GM21528 (cell line): ENCODE results near the gene ABCC3.

Experiments used
- ATAC-seq: cut with Tn5 transposase; IDR thresholded peaks from one replicate; pipeline ENCODE4 v1.9.1; 2021; ENCODE audit warnings: mild to moderate bottlenecking, moderate library complexity; ENCODE audit not compliant: unreplicated experiment, low FRiP score

The ABCC3 gene

GRCh38 chr17:50634224-50634914, at the start of gene ABCC3:
ABCC3 (plus strand) TSS chr17:50634881; CDS start chr17:50634937, 56 bp downstream.
- ATAC-seq, result no peak

GRCh38 chr17:50585346-50585745, 49.3 kb upstream of the ABCC3 start:
- no peak for ATAC-seq

- no peak for ATAC-seq
These were observed 48.8 kb upstream of the ABCC3 start for GRCh38 chr17:50585891-50586290.

- no peak for ATAC-seq
These were observed 48.0 kb upstream of the ABCC3 start for GRCh38 chr17:50586421-50587247.

GRCh38 chr17:50587571-50587970, 47.1 kb upstream of the ABCC3 start:
- no peak for ATAC-seq

GRCh38 chr17:50588391-50589049, 46.2 kb upstream of the ABCC3 start:
- ATAC-seq, result no peak

- ATAC-seq, result no peak
These were observed 45.5 kb upstream of the ABCC3 start for GRCh38 chr17:50589095-50589705.

GRCh38 chr17:50590946-50591737, 43.5 kb upstream of the ABCC3 start:
- ATAC-seq, result no peak

- ATAC-seq, result no peak
These were observed 41.4 kb upstream of the ABCC3 start for GRCh38 chr17:50593321-50593720.

GRCh38 chr17:50594128-50594823, 40.4 kb upstream of the ABCC3 start:
- no peak for ATAC-seq

GRCh38 chr17:50594892-50595291, 39.8 kb upstream of the ABCC3 start:
- ATAC-seq, result no peak

GRCh38 chr17:50596191-50597037, 38.3 kb upstream of the ABCC3 start:
- no peak for ATAC-seq

GRCh38 chr17:50598487-50598886, 36.2 kb upstream of the ABCC3 start:
- no peak for ATAC-seq

- no peak for ATAC-seq
These were observed 35.1 kb upstream of the ABCC3 start for GRCh38 chr17:50599606-50600005.

- no peak for ATAC-seq
These were observed 32.8 kb upstream of the ABCC3 start for GRCh38 chr17:50601823-50602375.

GRCh38 chr17:50602836-50603235, 31.8 kb upstream of the ABCC3 start:
- ATAC-seq, result no peak

- no peak for ATAC-seq
These were observed 31.3 kb upstream of the ABCC3 start for GRCh38 chr17:50603340-50603739.

- ATAC-seq, result no peak
These were observed 30.2 kb upstream of the ABCC3 start for GRCh38 chr17:50604513-50604912.
